Measurements from ENCODE around the gene KRTAP2-3.
"Not testable (repeated sequence)": the region's sequence is repeated elsewhere in the genome, so short reads cannot be mapped to it uniquely, and the experiment has no call there.

KRTAP2-3 gene

GRCh38 chr17:41060052-41060604, at the start of gene KRTAP2-3:
Gene KRTAP2-3, minus strand, starts transcription at chr17:41060114. Its CDS starts 64 bp downstream, at chr17:41060050.
- no peak for DNase-seq

- DNase-seq = not testable (repeated sequence)
Observed at GRCh38 chr17:41108728-41109386, 48.9 kb upstream of the KRTAP2-3 start.

- peak; percentile 17 for DNase-seq
Observed at GRCh38 chr17:41107941-41108450, 48.1 kb upstream of the KRTAP2-3 start.

GRCh38 chr17:41105347-41105746, 45.4 kb upstream of the KRTAP2-3 start, which contains the start of gene KRTAP4-9:
Gene KRTAP4-9, plus strand, starts transcription at chr17:41105389. Its CDS starts 0 bp downstream, at chr17:41105389.
- DNase-seq = not testable (repeated sequence)

GRCh38 chr17:41104386-41105038, 44.6 kb upstream of the KRTAP2-3 start:
- DNase-seq = not testable (repeated sequence)

GRCh38 chr17:41103896-41104295, 44.0 kb upstream of the KRTAP2-3 start:
- no peak for DNase-seq

- DNase-seq = no peak
Observed at GRCh38 chr17:41101586-41102259, 41.8 kb upstream of the KRTAP2-3 start, which contains the start of gene KRTAP4-16. Gene KRTAP4-16, minus strand, starts transcription at chr17:41102209. Its CDS starts 0 bp downstream, at chr17:41102209.

GRCh38 chr17:41099682-41100480, 40.0 kb upstream of the KRTAP2-3 start:
- not testable (repeated sequence) for DNase-seq

GRCh38 chr17:41098481-41098880, 38.6 kb upstream of the KRTAP2-3 start:
- no peak for DNase-seq

GRCh38 chr17:41098042-41098441, 38.1 kb upstream of the KRTAP2-3 start, which contains the start of gene KRTAP4-8:
Gene KRTAP4-8, minus strand, starts transcription at chr17:41098142. Its CDS starts 58 bp downstream, at chr17:41098084.
- no peak for DNase-seq

GRCh38 chr17:41096055-41096454, 36.1 kb upstream of the KRTAP2-3 start:
- DNase-seq = no peak

GRCh38 chr17:41088760-41089352, 28.9 kb upstream of the KRTAP2-3 start:
- DNase-seq = not testable (repeated sequence)

GRCh38 chr17:41084100-41084856, 24.4 kb upstream of the KRTAP2-3 start, which contains the start of gene KRTAP4-7:
Gene KRTAP4-7, plus strand, starts transcription at chr17:41084150. Its CDS starts 57 bp downstream, at chr17:41084207.
- not testable (repeated sequence) for DNase-seq

- DNase-seq = not testable (repeated sequence)
Observed at GRCh38 chr17:41083427-41083826, 23.5 kb upstream of the KRTAP2-3 start.

GRCh38 chr17:41082626-41083025, 22.7 kb upstream of the KRTAP2-3 start:
- DNase-seq = no peak

- DNase-seq = no peak
Observed at GRCh38 chr17:41076788-41077187, 16.9 kb upstream of the KRTAP2-3 start.

GRCh38 chr17:41073676-41074075, 13.8 kb upstream of the KRTAP2-3 start:
- no peak for DNase-seq

GRCh38 chr17:41071606-41072360, 11.9 kb upstream of the KRTAP2-3 start:
- DNase-seq = no peak

GRCh38 chr17:41069031-41069430, 9.1 kb upstream of the KRTAP2-3 start:
- DNase-seq = no peak

GRCh38 chr17:41067281-41067680, 7.4 kb upstream of the KRTAP2-3 start:
- no peak for DNase-seq

Measured in inflammatory macrophage treated with lipopolysaccharide for 4 hours (primary cell).